DOHH2 (cell line): ENCODE measurements around the gene TENT5D.

ENCODE experiments used
- CTCF ChIP-seq: fragments of 200-600 bp; sonication (generic); IDR thresholded peaks from one replicate; pipeline ENCODE4 v1.5.1; 2014; ENCODE audit warnings: antibody characterized with exemption, mild to moderate bottlenecking, low read depth, low read length; ENCODE audit not compliant: poor library complexity, severe bottlenecking
- EZH2phosphoT487 ChIP-seq: fragments of 200-600 bp; sonication (generic); IDR thresholded peaks from 2 replicates; pipeline ENCODE4 v1.6.1; 2017; ENCODE audit warnings: borderline replicate concordance, mild to moderate bottlenecking, antibody characterized with exemption, low read length, moderate library complexity, mixed read lengths

- no peak for TF ChIP-seq CTCF
- no peak for TF ChIP-seq EZH2phosphoT487
Measured at GRCh38 chrX:80485543-80485942, 65.3 kb downstream of the TENT5D start.
